GM23338 (cell line): Measurements from ENCODE around the gene RANGAP1. TPM values are rescaled to one million over a fixed set of nuclear protein-coding genes. Genes with fewer than 3 reads are reported as not detected.

Source experiments
- ATAC-seq: fragments of 200-7000 bp; cut with Tn5 transposase; 3 replicates; pipeline ENCODE4 v1.9.1; 2020
- DNase-seq: peaks from one replicate; pipeline ENCODE4 v3.0.0-alpha.2; 2015; ENCODE audit warnings: low spot score
- H2AFZ ChIP-seq: fragments of 200-600 bp; sonication (generic); 2 replicates; pipeline ENCODE4 v1.8.0; 2016; ENCODE audit warnings: antibody characterized with exemption, mild to moderate bottlenecking, moderate library complexity
- H3F3A ChIP-seq: fragments of 200-600 bp; sonication (generic); replicated peaks from 2 replicates; pipeline ENCODE4 v1.8.0; 2017; ENCODE audit warnings: antibody characterized with exemption, mixed run types, low read depth
- H3K27ac ChIP-seq: fragments of 200-600 bp; sonication (generic); 2 replicates; pipeline ENCODE4 v1.6.1; 2016; ENCODE audit warnings: low read depth
- H3K27me3 ChIP-seq: fragments of 200-600 bp; sonication (generic); 2 replicates; pipeline ENCODE4 v1.8.0; 2016; ENCODE audit warnings: mild to moderate bottlenecking, mixed run types, moderate library complexity; ENCODE audit not compliant: insufficient read depth
- H3K36me3 ChIP-seq: fragments of 200-600 bp; sonication (generic); 2 replicates; pipeline ENCODE4 v1.8.0; 2016; ENCODE audit warnings: mild to moderate bottlenecking; ENCODE audit not compliant: insufficient read depth
- H3K4me1 ChIP-seq: fragments of 200-600 bp; sonication (generic); 2 replicates; pipeline ENCODE4 v1.8.0; 2016; ENCODE audit warnings: mild to moderate bottlenecking, moderate library complexity; ENCODE audit not compliant: insufficient read depth
- H3K4me2 ChIP-seq: fragments of 200-600 bp; sonication (generic); 2 replicates; pipeline ENCODE4 v1.7.1; 2017; ENCODE audit warnings: mixed run types
- H3K4me3 ChIP-seq: fragments of 200-600 bp; sonication (generic); 2 replicates; pipeline ENCODE4 v1.6.1; 2016; ENCODE audit warnings: mixed run types
- H3K79me2 ChIP-seq: fragments of 200-600 bp; sonication (generic); replicated peaks from 2 replicates; pipeline ENCODE4 v1.8.0; 2017; ENCODE audit warnings: mild to moderate bottlenecking; ENCODE audit not compliant: insufficient read depth
- H3K9me2 ChIP-seq: fragments of 200-600 bp; sonication (generic); 2 replicates; pipeline ENCODE4 v1.8.0; 2017; ENCODE audit not compliant: insufficient read depth
- H4K20me1 ChIP-seq: fragments of 200-600 bp; sonication (generic); replicated peaks from 2 replicates; pipeline ENCODE4 v1.8.0; 2017; ENCODE audit warnings: mild to moderate bottlenecking; ENCODE audit not compliant: insufficient read depth
- H3K27ac Mint-ChIP-seq: 2 replicates; pipeline ENCODE4 v1.8.0; 2020; ENCODE audit warnings: inconsistent platforms, mild to moderate bottlenecking, moderate library complexity, mixed read lengths
- H3K27me3 Mint-ChIP-seq: 3 replicates; pipeline ENCODE4 v1.8.0; 2022; ENCODE audit warnings: low read depth, mild to moderate bottlenecking, moderate library complexity, mixed read lengths, inconsistent platforms; ENCODE audit not compliant: insufficient read depth, poor library complexity
- H3K36me3 Mint-ChIP-seq: 3 replicates; pipeline ENCODE4 v1.8.0; 2021; ENCODE audit warnings: low read depth, mild to moderate bottlenecking, inconsistent platforms, moderate library complexity, mixed read lengths
- H3K4me1 Mint-ChIP-seq: 3 replicates; pipeline ENCODE4 v1.8.0; 2020; ENCODE audit warnings: mild to moderate bottlenecking, inconsistent platforms, mixed read lengths
- H3K4me3 Mint-ChIP-seq: 3 replicates; pipeline ENCODE4 v1.8.0; 2021; ENCODE audit warnings: moderate library complexity, mild to moderate bottlenecking, inconsistent platforms, mixed read lengths
- H3K9me3 Mint-ChIP-seq: 3 replicates; pipeline ENCODE4 v1.8.0; 2020; ENCODE audit warnings: moderate library complexity, mild to moderate bottlenecking, inconsistent platforms, mixed read lengths
- CREB1 ChIP-seq: fragments of 250-450 bp; sonication (Bioruptor Pico); IDR thresholded peaks from 2 replicates; pipeline ENCODE4 v1.5.0; 2020; ENCODE audit warnings: low read depth, mild to moderate bottlenecking, moderate library complexity
- CTCF ChIP-seq, 2 experiments: fragments of 200-600 bp in 1 of 2; sonication (generic) in 1 of 2; conservative IDR thresholded peaks; 2 replicates each; pipeline versions ENCODE4 v1.5.1 to v1.6.1; 2016 to 2017; ENCODE audit warnings: antibody characterized with exemption in 2 of 2, low read depth in 2 of 2, mild to moderate bottlenecking in 2 of 2, moderate library complexity in 1 of 2
- ETS1 ChIP-seq: IDR thresholded peaks from 2 replicates; pipeline ENCODE4 v1.6.1; 2016; ENCODE audit warnings: antibody characterized with exemption
- EZH2phosphoT487 ChIP-seq: fragments of 200-600 bp; sonication (generic); IDR thresholded peaks from one replicate; pipeline ENCODE4 v1.8.1; 2018; ENCODE audit warnings: antibody characterized with exemption; ENCODE audit not compliant: unreplicated experiment
- REST ChIP-seq: IDR thresholded peaks from one replicate; pipeline ENCODE4 v1.6.1; 2018; ENCODE audit warnings: antibody characterized with exemption; ENCODE audit not compliant: unreplicated experiment
- ZNF114 ChIP-seq: fragments of 250-450 bp; sonication (Bioruptor Pico); IDR thresholded peaks from 2 replicates; pipeline ENCODE4 v1.5.0; 2020; ENCODE audit warnings: mild to moderate bottlenecking, moderate library complexity
- ZNF331 ChIP-seq: fragments of 250-450 bp; sonication (Bioruptor Pico); IDR thresholded peaks from 2 replicates; pipeline ENCODE4 v1.5.0; 2020; ENCODE audit warnings: low read depth, mild to moderate bottlenecking, moderate library complexity
- polyA plus RNA-seq: library from polyadenylated mRNA; unstranded; fragments of >200 nt; fragmentation: Nextera tagmentation; extraction: Ambion mirVana; gene quantifications from 2 replicates; pipeline ENCODE4 v1.2.1, GENCODE V29; 2016
- total RNA-seq: library from RNA; depleted of rRNA; stranded (reverse); fragments of >200 nt; shearing (Covaris generic); gene quantifications from 2 replicates; pipeline ENCODE4 v1.2.3, GENCODE V29; 2014

RANGAP1 gene
- total and polyA plus RNA-seq, 2 experiments from 2014 or later, result 54.7 to 141 TPM

GRCh38 chr22:41334215-41334614 lies 48.2 kb upstream of the RANGAP1 start:
- peaks cover 8% of the 10 kb centered on the region for H3K27me3 Mint-ChIP-seq
- ATAC-seq (no peak), DNase-seq (no peak)
- Histone ChIP-seq H3K27ac (no peak overlapping the region), H3K27me3 (no peaks in the 10 kb centered on the region), H3K4me3 (no peak overlapping the region), H2AFZ (no peak overlapping the region), H3K79me2 (no peaks in the 10 kb centered on the region), H4K20me1 (peaks cover 5% of the 10 kb centered on the region; the same call in 1 of the 2 replicates), H3K4me2 (no peak overlapping the region), H3K9me2 (no peaks in the 10 kb centered on the region), H3F3A (no peaks in the 10 kb centered on the region), H3K4me1 (no peaks in the 10 kb centered on the region), H3K36me3 (peaks cover 4% of the 10 kb centered on the region; the same call in 1 of the 2 replicates)
- H3K27ac Mint-ChIP-seq, result no peak overlapping the region
- H3K36me3 Mint-ChIP-seq, result peaks cover 41% of the 10 kb centered on the region
- H3K4me3 Mint-ChIP-seq, result no peak overlapping the region
- peaks cover 2% of the 10 kb centered on the region; the same call in 1 of the 3 replicates for H3K4me1 Mint-ChIP-seq
- TF ChIP-seq ZNF331 (CRISPR knock-in tag) (no peak), CREB1 (CRISPR knock-in tag) (no peak), ZNF114 (no peak), ETS1 (no peak), REST (no peak)
- no peaks in the 10 kb centered on the region for H3K9me3 Mint-ChIP-seq

GRCh38 chr22:41333806-41334205 lies 47.8 kb upstream of the RANGAP1 start:
- ATAC-seq (no peak), DNase-seq (no peak)
- H3K36me3 Mint-ChIP-seq, result peaks cover 38% of the 10 kb centered on the region
- TF ChIP-seq ZNF331 (CRISPR knock-in tag) (no peak), CTCF (conservative IDR thresholded peaks at IDR 0.05; ENCODE audit: low read depth in 2 of 2) (no peak), EZH2phosphoT487 (no peak)
- Histone ChIP-seq H3K4me3 (no peak overlapping the region), H3K27ac (no peak overlapping the region; the same call in 1 of the 2 replicates), H3K79me2 (no peaks in the 10 kb centered on the region), H3K36me3 (peaks cover 4% of the 10 kb centered on the region; the same call in 1 of the 2 replicates), H3K4me2 (no peak overlapping the region), H3K27me3 (no peaks in the 10 kb centered on the region), H3K4me1 (no peaks in the 10 kb centered on the region), H3F3A (no peaks in the 10 kb centered on the region), H4K20me1 (peaks cover 5% of the 10 kb centered on the region), H3K9me2 (no peaks in the 10 kb centered on the region), H2AFZ (no peak overlapping the region)
- H3K4me1 Mint-ChIP-seq, result peaks cover 2% of the 10 kb centered on the region; the same call in 1 of the 3 replicates
- no peaks in the 10 kb centered on the region for H3K9me3 Mint-ChIP-seq
- no peak overlapping the region for H3K4me3 Mint-ChIP-seq
- no peak overlapping the region for H3K27ac Mint-ChIP-seq
- H3K27me3 Mint-ChIP-seq, result peaks cover 4% of the 10 kb centered on the region
